GM12874 (cell line): ENCODE data around the gene PPFIA4.

Experiments
- CTCF ChIP-seq: IDR thresholded peaks from 2 replicates; pipeline ENCODE4 v1.5.1; 2011; ENCODE audit warnings: low read depth, mild to moderate bottlenecking, control low read depth, low read length, moderate library complexity; ENCODE audit not compliant: insufficient read depth

Gene PPFIA4

GRCh38 chr1:203045821-203046594 is 19.7 kb downstream of the PPFIA4 start:
- no peak for TF ChIP-seq CTCF

GRCh38 chr1:203046984-203047630 is 20.8 kb downstream of the PPFIA4 start:
- no peak for TF ChIP-seq CTCF

GRCh38 chr1:203048086-203048485 is 21.8 kb downstream of the PPFIA4 start:
- no peak for TF ChIP-seq CTCF

DNA sequence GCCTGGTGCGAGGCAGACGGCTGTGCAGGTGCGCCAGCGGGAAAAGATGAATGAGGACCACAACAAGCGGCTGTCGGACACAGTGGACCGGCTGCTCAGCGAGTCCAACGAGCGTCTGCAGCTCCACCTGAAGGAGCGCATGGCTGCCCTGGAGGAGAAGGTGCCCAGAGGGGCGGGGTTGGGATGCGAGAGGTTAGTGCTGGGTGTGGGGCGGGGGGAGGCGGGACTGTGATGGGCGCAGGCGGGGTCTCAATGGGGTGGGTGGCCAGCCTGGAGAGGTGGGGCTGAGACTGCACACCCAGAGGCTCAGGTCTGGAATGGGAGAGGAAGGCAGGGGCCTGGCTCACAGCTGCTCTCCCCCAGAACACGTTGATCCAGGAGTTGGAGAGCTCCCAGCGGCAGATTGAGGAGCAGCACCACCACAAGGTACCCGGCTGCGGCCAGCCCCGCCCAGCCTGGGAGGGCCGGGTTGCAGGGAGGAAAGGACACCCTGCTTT is 22.3 kb downstream of the PPFIA4 start:
- TF ChIP-seq CTCF: no peak

DNA sequence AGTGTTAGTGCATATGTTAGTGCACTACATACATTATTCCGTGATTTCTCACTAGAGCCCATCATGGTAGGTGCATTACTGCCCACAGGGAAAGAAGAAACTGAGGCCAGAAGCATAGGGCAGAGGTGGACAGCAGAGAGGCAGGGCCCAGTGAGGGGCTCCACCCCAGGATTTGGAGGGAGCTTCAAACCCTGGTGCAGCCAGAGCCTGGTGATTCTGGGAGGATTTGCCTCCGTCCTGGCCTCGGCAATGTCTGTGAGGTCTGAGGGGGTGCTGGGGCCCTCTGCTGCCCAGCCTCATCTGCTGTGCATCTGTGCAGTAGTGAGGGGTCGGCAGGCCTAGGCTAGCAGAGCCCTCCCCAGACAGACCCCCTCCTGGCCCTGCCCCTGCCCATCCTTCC is 22.8 kb downstream of the PPFIA4 start:
- no peak for TF ChIP-seq CTCF

- TF ChIP-seq CTCF: no peak
These were observed 23.4 kb downstream of the PPFIA4 start for GRCh38 chr1:203049576-203050180.

DNA sequence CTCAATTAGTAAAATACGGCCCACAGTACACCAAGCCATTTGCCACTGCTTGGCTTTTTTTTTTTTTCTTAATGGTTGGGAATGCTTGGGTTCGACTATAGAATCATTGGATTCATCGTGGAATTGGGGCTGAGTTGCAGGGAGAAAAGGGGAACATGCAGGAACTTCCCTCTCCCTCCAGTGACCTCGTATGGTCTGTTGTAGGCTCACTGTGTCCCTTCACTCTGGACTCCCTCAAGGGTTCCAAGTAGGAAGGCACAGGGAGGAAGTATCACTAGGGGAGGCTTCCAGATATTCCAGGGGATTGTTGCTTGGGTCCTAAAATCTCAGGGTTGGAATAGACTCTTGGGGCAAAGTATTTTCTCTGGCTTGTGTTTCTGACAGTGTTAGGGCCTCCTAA is 24.5 kb downstream of the PPFIA4 start:
- no peak for TF ChIP-seq CTCF
